ENCODE results near the gene ZNF888. TPM values are rescaled to one million over a fixed set of nuclear protein-coding genes. Genes with fewer than 3 reads are reported as not detected.
"Not testable (repeated sequence)": the region's sequence is repeated elsewhere in the genome, so short reads cannot be mapped to it uniquely, and the experiment has no call there.

The ZNF888 gene
- polyA plus RNA-seq, 2 of the 4 experiments (the other 2 are of a cell fraction), result not detected

DNA sequence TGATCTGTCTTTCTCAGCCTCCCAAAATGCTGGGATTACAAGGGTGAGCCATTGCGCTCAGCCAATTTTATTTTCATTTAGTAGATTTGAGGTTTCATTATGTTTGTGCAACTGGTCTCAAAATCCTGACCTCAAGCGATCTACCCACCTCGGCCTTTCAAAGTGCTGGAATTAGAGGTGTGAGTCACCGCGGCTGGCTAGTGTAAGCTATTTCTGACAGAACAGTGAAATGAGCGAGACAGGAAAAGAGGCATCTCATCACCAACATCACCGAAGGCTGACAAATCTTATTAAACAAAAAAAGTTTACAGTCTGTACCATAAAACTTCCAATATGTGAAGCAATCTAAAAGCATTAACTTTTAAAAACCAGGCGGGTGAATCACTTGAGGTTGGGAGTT lies 12.2 kb upstream of the ZNF888 start:
- 48% methylated on average over 8 of the region's 8 CpGs for WGBS (ENCODE audit: missing lambda C conversion rate)
- ATAC-seq (no peak), DNase-seq (ENCODE audit: low read depth in 1 of 2, low spot score in 1 of 2) (no peak), FAIRE-seq (no peak)
- Histone ChIP-seq H3K4me3 (no peak overlapping the region), H3K4me1 (no peaks in the 10 kb centered on the region), H3K9me3 (peaks cover 52% of the 10 kb centered on the region), H3K27ac (no peak overlapping the region), H3K4me2 (no peak overlapping the region)
- ChIA-PET POLR2A (no interaction called here), CTCF (no interaction called here)
- TF ChIP-seq SMC3 (IDR thresholded peaks at IDR 0.05) (no peak), CBX8 (IDR thresholded peaks at IDR 0.05) (no peak), EHMT2 (IDR thresholded peaks at IDR 0.05; ENCODE audit: low read depth) (no peak), HDAC2 (IDR thresholded peaks at IDR 0.05) (no peak), NFE2L2 (conservative IDR thresholded peaks at IDR 0.05; ENCODE audit: low read length) (no peak), HOXB5 (CRISPR knock-in tag; IDR thresholded peaks at IDR 0.05) (no peak), HEYL (CRISPR knock-in tag; IDR thresholded peaks at IDR 0.05) (no peak), JUNB (IDR thresholded peaks at IDR 0.05) (no peak), RFX5 (IDR thresholded peaks at IDR 0.05) (no peak), CEBPB (IDR thresholded peaks at IDR 0.05) (no peak), BHLHE40 (IDR thresholded peaks at IDR 0.05; ENCODE audit: low read depth, low read length) (no peak), MAFK (IDR thresholded peaks at IDR 0.05; ENCODE audit: partially characterized antibody) (no peak), RCOR1 (IDR thresholded peaks at IDR 0.05; ENCODE audit: low read depth, low read length) (no peak), EP300 (IDR thresholded peaks at IDR 0.05) (no peak), RNF2 (IDR thresholded peaks at IDR 0.05; ENCODE audit: borderline replicate concordance, low read depth) (no peak)
- TF ChIP-seq, protein P1, sequence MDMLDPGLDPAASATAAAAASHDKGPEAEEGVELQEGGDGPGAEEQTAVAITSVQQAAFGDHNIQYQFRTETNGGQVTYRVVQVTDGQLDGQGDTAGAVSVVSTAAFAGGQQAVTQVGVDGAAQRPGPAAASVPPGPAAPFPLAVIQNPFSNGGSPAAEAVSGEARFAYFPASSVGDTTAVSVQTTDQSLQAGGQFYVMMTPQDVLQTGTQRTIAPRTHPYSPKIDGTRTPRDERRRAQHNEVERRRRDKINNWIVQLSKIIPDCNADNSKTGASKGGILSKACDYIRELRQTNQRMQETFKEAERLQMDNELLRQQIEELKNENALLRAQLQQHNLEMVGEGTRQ (IDR thresholded peaks at IDR 0.05), result no peak
- TF ChIP-seq, protein P2, sequence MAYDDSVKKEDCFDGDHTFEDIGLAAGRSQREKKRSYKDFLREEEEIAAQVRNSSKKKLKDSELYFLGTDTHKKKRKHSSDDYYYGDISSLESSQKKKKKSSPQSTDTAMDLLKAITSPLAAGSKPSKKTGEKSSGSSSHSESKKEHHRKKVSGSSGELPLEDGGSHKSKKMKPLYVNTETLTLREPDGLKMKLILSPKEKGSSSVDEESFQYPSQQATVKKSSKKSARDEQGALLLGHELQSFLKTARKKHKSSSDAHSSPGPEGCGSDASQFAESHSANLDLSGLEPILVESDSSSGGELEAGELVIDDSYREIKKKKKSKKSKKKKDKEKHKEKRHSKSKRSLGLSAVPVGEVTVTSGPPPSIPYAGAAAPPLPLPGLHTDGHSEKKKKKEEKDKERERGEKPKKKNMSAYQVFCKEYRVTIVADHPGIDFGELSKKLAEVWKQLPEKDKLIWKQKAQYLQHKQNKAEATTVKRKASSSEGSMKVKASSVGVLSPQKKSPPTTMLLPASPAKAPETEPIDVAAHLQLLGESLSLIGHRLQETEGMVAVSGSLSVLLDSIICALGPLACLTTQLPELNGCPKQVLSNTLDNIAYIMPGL (CRISPR knock-in tag; IDR thresholded peaks at IDR 0.05; ENCODE audit: borderline replicate concordance), result no peak
- TF ChIP-seq, protein P3, sequence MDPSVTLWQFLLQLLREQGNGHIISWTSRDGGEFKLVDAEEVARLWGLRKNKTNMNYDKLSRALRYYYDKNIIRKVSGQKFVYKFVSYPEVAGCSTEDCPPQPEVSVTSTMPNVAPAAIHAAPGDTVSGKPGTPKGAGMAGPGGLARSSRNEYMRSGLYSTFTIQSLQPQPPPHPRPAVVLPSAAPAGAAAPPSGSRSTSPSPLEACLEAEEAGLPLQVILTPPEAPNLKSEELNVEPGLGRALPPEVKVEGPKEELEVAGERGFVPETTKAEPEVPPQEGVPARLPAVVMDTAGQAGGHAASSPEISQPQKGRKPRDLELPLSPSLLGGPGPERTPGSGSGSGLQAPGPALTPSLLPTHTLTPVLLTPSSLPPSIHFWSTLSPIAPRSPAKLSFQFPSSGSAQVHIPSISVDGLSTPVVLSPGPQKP (IDR thresholded peaks at IDR 0.05; ENCODE audit: low read depth, low read length), result no peak

DNA sequence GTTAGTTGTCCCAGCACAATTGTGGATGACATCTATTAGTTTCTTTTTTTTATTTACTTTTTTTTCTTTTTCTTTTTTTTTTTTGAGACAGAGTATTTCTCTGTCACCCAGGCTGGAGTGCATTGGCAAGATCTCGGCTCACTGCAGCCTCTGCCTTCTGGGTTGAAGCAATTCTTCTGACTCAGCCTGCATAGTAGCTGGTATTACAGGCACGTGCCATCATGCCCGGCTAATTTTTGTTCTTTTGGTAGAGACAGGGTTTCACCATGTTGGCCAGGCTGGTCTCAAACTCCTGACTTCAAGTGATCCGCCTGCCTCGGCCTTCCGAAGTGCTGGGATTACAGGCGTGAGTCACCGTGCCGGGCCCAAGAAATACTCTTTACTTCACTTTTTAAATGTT lies 1.4 kb upstream of the ZNF888 start:
- ATAC-seq; POLR2A ChIA-PET; H3K4me2 ChIP-seq; FAIRE-seq; H3K4me3 ChIP-seq; CTCF ChIA-PET; H3K27ac ChIP-seq; DNase-seq (ENCODE audit: low read depth in 1 of 2, low spot score in 1 of 2); H3K4me1 ChIP-seq: not testable (repeated sequence)
- 43% methylated on average over 9 of the region's 9 CpGs for WGBS (ENCODE audit: missing lambda C conversion rate)
- peaks cover 31% of the 10 kb centered on the region for H3K9me3 ChIP-seq

DNA sequence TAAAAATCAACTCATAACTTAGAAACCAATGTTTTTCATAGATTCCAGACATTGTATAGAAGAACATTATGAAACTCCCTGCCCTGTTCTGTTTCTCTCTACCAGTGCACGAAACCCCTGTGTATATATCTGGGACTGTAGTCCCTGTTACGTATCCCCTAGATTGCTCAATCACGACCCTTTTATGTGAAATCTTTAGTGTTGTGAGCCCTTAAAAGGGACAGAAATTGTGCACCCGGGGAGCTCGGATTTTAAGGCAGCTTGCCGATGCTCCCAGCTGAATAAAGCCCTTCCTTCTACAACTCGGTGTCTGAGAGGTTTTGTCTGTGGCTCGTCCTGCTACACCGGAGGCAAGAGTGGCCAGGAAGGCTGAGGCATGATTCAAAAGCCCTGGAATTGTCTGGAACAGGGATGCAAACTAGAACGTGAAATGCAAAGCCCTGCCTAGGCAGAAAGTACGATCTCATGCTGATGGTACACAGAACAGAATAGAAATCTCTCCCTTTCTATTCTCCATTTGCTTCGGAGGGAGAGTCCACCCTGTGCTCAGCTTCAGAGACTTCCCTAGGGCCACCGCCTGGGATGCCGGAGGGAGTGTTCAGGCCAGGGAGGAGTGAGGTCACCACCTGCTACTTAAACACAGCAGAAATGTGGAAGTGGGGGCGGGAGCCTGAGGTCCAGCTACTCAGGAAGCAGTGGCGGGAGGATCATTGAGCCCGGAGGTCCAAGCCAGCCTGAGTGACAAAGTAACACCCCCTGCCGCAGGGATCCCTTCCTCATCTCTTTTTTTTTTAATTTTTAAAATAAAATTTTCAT lies 758 bp upstream of the ZNF888 start:
- Histone ChIP-seq H3K9me3 (peaks cover 30% of the 10 kb centered on the region), H3K4me2 (no peak overlapping the region), H3K4me1 (no peaks in the 10 kb centered on the region), H3K4me3 (no peak overlapping the region), H3K27ac (no peak overlapping the region)
- ATAC-seq (no peak), DNase-seq (ENCODE audit: low read depth in 1 of 2, low spot score in 1 of 2) (no peak), FAIRE-seq (no peak)
- ChIA-PET CTCF (no interaction called here), POLR2A (no interaction called here)
- 25% methylated on average over 18 of the region's 18 CpGs for WGBS (ENCODE audit: missing lambda C conversion rate)
- TF ChIP-seq POLR2A (IDR thresholded peaks at IDR 0.05; ENCODE audit: low read length) (no peak), EP300 (IDR thresholded peaks at IDR 0.05) (no peak), ZNF302 (CRISPR knock-in tag; IDR thresholded peaks at IDR 0.05) (no peak), BCL3 (IDR thresholded peaks at IDR 0.05) (no peak), SREBF2 (IDR thresholded peaks at IDR 0.05) (no peak), NFE2L2 (conservative IDR thresholded peaks at IDR 0.05; ENCODE audit: low read length) (no peak), JUN (IDR thresholded peaks at IDR 0.05) (no peak), TFCP2L1 (CRISPR knock-in tag; IDR thresholded peaks at IDR 0.05) (no peak), HEYL (CRISPR knock-in tag; IDR thresholded peaks at IDR 0.05) (no peak), RCOR1 (IDR thresholded peaks at IDR 0.05; ENCODE audit: low read depth, low read length) (no peak), KDM1A (IDR thresholded peaks at IDR 0.05; ENCODE audit: low read depth) (no peak), ZFP36 (IDR thresholded peaks at IDR 0.05; ENCODE audit: borderline replicate concordance, partially characterized antibody) (no peak), HOXB5 (CRISPR knock-in tag; IDR thresholded peaks at IDR 0.05) (no peak)
- TF ChIP-seq, protein P3 (IDR thresholded peaks at IDR 0.05; ENCODE audit: low read depth, low read length), result no peak
